PC-3 (cell line): Measurements from ENCODE around the gene CPLX3. TPM values are rescaled to one million over a fixed set of nuclear protein-coding genes. Genes with fewer than 3 reads are reported as not detected.

Experiments
- ATAC-seq: fragments of 200-7000 bp; cut with Tn5 transposase; 2 replicates; pipeline ENCODE4 v1.9.1; 2020; ENCODE audit warnings: mild to moderate bottlenecking, moderate library complexity
- BruUV-seq: library from RNA; stranded (reverse); fragments of 400-500 nt; replicated peaks from 2 replicates; lab custom pipeline; 2021; lab: Mats Ljungman, UMichigan
- CTCF ChIA-PET: fragments of 300-600 bp; sonication (Branson Sonifier 250); formaldehyde crosslinking; loops from one replicate; lab custom pipeline; 2022; ENCODE audit warnings: antibody characterized with exemption; lab: Charles Lee
- POLR2A ChIA-PET: fragments of 300-600 bp; sonication (Branson Sonifier 250); formaldehyde crosslinking; loops from one replicate; lab custom pipeline; 2022; ENCODE audit warnings: antibody characterized with exemption; ENCODE audit not compliant: unreplicated experiment; lab: Charles Lee
- DNase-seq: peaks from one replicate; pipeline ENCODE4 v3.0.0-alpha.2; 2015
- H2AFZ ChIP-seq: fragments of 300-600 bp; sonication (generic); 2 replicates; pipeline ENCODE4 v1.6.0; 2016; ENCODE audit warnings: antibody characterized with exemption, low read length
- H3F3A ChIP-seq: fragments of 300-600 bp; sonication (generic); one replicate; pipeline ENCODE4 v1.6.0; 2017; ENCODE audit warnings: antibody characterized with exemption, low read length, control low read depth, mild to moderate bottlenecking; ENCODE audit not compliant: unreplicated experiment
- H3K27ac ChIP-seq: fragments of 300-600 bp; sonication (generic); 2 replicates; pipeline ENCODE4 v1.5.1; 2016; ENCODE audit warnings: mild to moderate bottlenecking, low read length
- H3K27me3 ChIP-seq: fragments of 300-600 bp; sonication (generic); 2 replicates; pipeline ENCODE4 v1.6.1; 2016; ENCODE audit warnings: low read length, mixed read lengths
- H3K36me3 ChIP-seq: fragments of 300-600 bp; sonication (generic); 2 replicates; pipeline ENCODE4 v1.6.1; 2016; ENCODE audit warnings: low read depth, mixed run types, low read length, mixed read lengths
- H3K4me1 ChIP-seq: fragments of 300-600 bp; sonication (generic); 2 replicates; pipeline ENCODE4 v1.5.1; 2016; ENCODE audit warnings: low read length; ENCODE audit not compliant: insufficient read depth
- H3K4me2 ChIP-seq: fragments of 300-600 bp; sonication (generic); 2 replicates; pipeline ENCODE4 v1.6.0; 2016; ENCODE audit warnings: low read length
- H3K4me3 ChIP-seq: fragments of 300-600 bp; sonication (generic); 2 replicates; pipeline ENCODE4 v1.5.1; 2016; ENCODE audit warnings: mild to moderate bottlenecking, low read length, mixed read lengths
- H3K79me2 ChIP-seq: fragments of 300-600 bp; sonication (generic); 2 replicates; pipeline ENCODE4 v1.6.1; 2017; ENCODE audit warnings: low read length, mixed read lengths
- H3K9ac ChIP-seq: fragments of 300-600 bp; sonication (generic); 2 replicates; pipeline ENCODE4 v1.6.0; 2016; ENCODE audit warnings: mild to moderate bottlenecking, low read length
- H3K9me2 ChIP-seq: fragments of 300-600 bp; sonication (generic); replicated peaks from 2 replicates; pipeline ENCODE4 v1.6.1; 2016; ENCODE audit warnings: mixed run types, low read length, mixed read lengths
- H3K9me3 ChIP-seq: fragments of 300-600 bp; sonication (generic); 2 replicates; pipeline ENCODE4 v1.6.1; 2016; ENCODE audit warnings: low read length, mixed read lengths
- H4K20me1 ChIP-seq: fragments of 300-600 bp; sonication (generic); 2 replicates; pipeline ENCODE4 v1.6.1; 2016; ENCODE audit warnings: low read length, mixed read lengths
- EZH2 ChIP-seq: fragments of 300-600 bp; sonication (generic); IDR thresholded peaks from one replicate; pipeline ENCODE4 v1.6.1; 2017; ENCODE audit warnings: antibody characterized with exemption, mild to moderate bottlenecking, low read length; ENCODE audit not compliant: unreplicated experiment
- EZH2phosphoT487 ChIP-seq: fragments of 300-600 bp; sonication (generic); IDR thresholded peaks from 2 replicates; pipeline ENCODE4 v1.6.1; 2018; ENCODE audit warnings: mild to moderate bottlenecking, antibody characterized with exemption, low read length, borderline replicate concordance
- intact Hi-C: fragments of 100-400 bp; cut with micrococcal nuclease; formaldehyde crosslinking; loops from 2 replicates; pipeline ENCODE4 v1.9.0; 2023
- total RNA-seq: library from RNA; depleted of rRNA; stranded (reverse); fragments of >200 nt; gene quantifications from 2 replicates; pipeline ENCODE4 v1.2.3, GENCODE V29; 2014
- TF ChIP-seq, protein P1 (sequence below): fragments of 300-600 bp; sonication (generic); conservative IDR thresholded peaks from 2 replicates; pipeline ENCODE4 v1.5.1; 2017; ENCODE audit warnings: antibody characterized with exemption, low read depth, mild to moderate bottlenecking, low read length

Gene CPLX3
- total RNA-seq, 1 experiment from 2014 or later = not detected

GRCh38 chr15:74791667-74792066, 34.8 kb upstream of the CPLX3 start:
- no peaks in the 10 kb centered on the region for H3K9me2 ChIP-seq
- ChIA-PET CTCF (no interaction called here), POLR2A (no interaction called here)
- no peak overlapping the region for H3K9ac ChIP-seq
- H3F3A ChIP-seq = no peaks in the 10 kb centered on the region
- no peaks in the 10 kb centered on the region for H3K9me3 ChIP-seq
- intact Hi-C loops = no loop called here
- no peak for ATAC-seq
- no peak overlapping the region for H2AFZ ChIP-seq
- peaks cover 74% of the 10 kb centered on the region for H3K79me2 ChIP-seq
- DNase-seq = no peak
- peaks cover 35% of the 10 kb centered on the region; the same call in 1 of the 2 replicates for H4K20me1 ChIP-seq
- no peaks in the 10 kb centered on the region for H3K27me3 ChIP-seq
- no peak for TF ChIP-seq EZH2phosphoT487
- TF ChIP-seq, protein P1, sequence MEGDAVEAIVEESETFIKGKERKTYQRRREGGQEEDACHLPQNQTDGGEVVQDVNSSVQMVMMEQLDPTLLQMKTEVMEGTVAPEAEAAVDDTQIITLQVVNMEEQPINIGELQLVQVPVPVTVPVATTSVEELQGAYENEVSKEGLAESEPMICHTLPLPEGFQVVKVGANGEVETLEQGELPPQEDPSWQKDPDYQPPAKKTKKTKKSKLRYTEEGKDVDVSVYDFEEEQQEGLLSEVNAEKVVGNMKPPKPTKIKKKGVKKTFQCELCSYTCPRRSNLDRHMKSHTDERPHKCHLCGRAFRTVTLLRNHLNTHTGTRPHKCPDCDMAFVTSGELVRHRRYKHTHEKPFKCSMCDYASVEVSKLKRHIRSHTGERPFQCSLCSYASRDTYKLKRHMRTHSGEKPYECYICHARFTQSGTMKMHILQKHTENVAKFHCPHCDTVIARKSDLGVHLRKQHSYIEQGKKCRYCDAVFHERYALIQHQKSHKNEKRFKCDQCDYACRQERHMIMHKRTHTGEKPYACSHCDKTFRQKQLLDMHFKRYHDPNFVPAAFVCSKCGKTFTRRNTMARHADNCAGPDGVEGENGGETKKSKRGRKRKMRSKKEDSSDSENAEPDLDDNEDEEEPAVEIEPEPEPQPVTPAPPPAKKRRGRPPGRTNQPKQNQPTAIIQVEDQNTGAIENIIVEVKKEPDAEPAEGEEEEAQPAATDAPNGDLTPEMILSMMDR = no peak
- TF ChIP-seq EZH2 = no peak
- peaks cover 11% of the 10 kb centered on the region for H3K4me1 ChIP-seq
- no peak overlapping the region for H3K4me2 ChIP-seq
- no TSS peak for BruUV-seq
- H3K36me3 ChIP-seq = no peaks in the 10 kb centered on the region
- no peak overlapping the region for H3K4me3 ChIP-seq
- no peak overlapping the region for H3K27ac ChIP-seq

DNA sequence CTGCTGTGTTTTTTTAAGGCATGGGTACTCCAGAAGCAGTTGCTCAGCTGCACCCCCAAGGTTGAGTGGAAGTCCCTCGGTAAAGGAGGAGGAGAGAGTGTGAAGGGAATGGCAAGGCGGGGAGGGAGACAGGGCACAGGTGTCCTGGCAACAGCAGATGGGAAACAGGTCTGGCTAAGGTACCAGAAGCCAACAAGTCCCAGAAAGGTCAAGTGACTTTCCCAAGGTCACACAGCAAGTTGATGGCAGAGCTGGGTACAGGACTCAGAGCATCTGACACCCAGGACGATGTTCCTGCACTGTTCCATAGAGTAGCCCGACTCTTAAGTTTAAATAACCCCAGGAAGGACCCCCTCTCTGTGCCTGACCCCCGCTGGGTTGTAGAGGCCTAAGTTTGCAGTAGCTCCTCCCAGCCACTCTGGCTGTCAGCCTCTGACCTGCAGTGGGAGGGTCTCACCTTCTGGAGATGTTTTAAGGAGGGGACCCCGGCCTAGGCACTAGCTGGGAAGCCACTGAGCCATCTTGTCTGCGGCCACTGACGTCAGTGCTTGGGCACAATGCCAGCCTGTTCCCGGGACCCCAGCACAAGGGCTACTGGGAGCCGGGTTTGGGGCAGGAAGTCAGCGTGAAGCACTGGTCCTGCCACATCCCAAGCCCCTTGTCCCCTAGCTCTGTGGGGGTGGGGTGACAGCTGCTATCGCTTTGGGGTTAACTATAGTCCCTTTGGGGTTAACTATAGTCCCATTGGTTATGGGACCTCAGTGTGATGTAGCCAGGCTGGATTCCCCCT, 34.0 kb upstream of the CPLX3 start:
- TF ChIP-seq, protein P1 = no peak
- TF ChIP-seq EZH2 (no peak), EZH2phosphoT487 (no peak)
- ChIA-PET CTCF (no interaction called here), POLR2A (no interaction called here)
- Histone ChIP-seq H3K9ac (no peak overlapping the region), H2AFZ (no peak overlapping the region), H3K27ac (no peak overlapping the region), H3K27me3 (no peaks in the 10 kb centered on the region), H3K9me2 (no peaks in the 10 kb centered on the region), H4K20me1 (peaks cover 34% of the 10 kb centered on the region; the same call in 1 of the 2 replicates), H3F3A (no peaks in the 10 kb centered on the region), H3K4me1 (peaks cover 11% of the 10 kb centered on the region), H3K4me3 (no peak overlapping the region), H3K79me2 (peaks cover 66% of the 10 kb centered on the region), H3K9me3 (no peaks in the 10 kb centered on the region), H3K36me3 (no peaks in the 10 kb centered on the region), H3K4me2 (no peak overlapping the region)
- no peak for ATAC-seq
- DNase-seq = no peak
- BruUV-seq = no TSS peak
- intact Hi-C loops = no loop called here
